GM21367 (cell line): ENCODE measurements around the gene WDFY2.
A peak's percentile ranks its signal among the peaks of the same experiment; 100 is the strongest.
"Not testable (repeated sequence)": the region's sequence is repeated elsewhere in the genome, so short reads cannot be mapped to it uniquely, and the experiment has no call there.

Experiments
- ATAC-seq: cut with Tn5 transposase; IDR thresholded peaks from one replicate; pipeline ENCODE4 v1.9.1; 2021; ENCODE audit not compliant: unreplicated experiment

Gene WDFY2

DNA sequence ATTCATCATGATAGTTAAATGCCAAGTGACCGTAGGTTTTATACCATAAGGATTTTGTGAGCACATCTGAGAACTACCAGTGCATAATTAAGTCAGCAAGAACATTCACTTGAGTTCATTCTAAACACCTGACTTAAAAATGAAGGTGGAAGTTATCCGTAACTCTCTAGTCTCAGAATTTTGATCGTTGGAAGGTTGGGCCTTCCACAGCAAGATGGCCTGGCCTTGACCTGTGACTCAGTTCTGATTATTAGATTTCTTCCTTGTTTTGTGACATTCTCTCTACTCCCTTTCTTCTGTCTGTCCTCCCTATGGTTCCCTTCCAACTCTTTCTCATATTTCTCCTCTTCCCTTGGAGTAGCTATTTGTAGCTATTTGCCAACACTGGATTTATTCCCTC lies 20.0 kb upstream of the WDFY2 start:
- no peak for ATAC-seq

DNA sequence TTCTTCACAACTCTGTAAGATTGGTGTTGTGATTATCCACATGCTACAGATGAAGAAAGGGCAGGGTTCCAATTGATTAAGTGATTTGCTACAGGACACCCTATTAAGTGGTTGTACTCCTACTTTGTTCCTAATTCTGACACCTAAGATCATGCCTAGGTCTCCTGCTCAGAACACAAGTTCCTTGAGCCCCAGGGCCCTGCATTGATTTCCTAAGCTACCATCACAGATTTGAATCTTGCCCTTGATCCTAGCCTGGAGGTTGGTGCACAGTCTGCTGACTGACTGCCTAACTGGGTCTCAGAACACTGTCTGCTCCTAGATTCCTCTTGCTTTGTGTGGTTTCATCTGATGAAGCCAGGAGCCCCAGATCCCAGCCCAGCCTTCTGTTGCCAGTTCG lies 19.6 kb upstream of the WDFY2 start:
- no peak for ATAC-seq

DNA sequence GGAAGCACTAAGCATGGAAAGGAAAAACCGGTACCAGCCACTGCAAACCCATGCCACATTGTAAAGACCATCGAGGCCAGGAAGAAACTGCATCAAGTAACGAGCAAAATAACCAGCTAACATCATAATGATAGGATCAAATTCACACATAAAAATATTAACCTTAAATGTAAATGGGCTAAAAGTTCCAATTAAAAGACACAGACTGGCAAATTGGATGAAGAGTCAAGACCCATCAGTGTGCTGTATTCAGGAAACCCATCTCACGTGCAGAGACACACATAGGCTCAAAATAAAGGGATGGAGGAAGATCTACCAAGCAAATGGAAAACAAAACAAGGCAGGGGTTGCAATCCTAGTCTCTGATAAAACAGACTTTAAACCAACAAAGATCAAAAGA lies 15.3 kb upstream of the WDFY2 start:
- not testable (repeated sequence) for ATAC-seq

DNA sequence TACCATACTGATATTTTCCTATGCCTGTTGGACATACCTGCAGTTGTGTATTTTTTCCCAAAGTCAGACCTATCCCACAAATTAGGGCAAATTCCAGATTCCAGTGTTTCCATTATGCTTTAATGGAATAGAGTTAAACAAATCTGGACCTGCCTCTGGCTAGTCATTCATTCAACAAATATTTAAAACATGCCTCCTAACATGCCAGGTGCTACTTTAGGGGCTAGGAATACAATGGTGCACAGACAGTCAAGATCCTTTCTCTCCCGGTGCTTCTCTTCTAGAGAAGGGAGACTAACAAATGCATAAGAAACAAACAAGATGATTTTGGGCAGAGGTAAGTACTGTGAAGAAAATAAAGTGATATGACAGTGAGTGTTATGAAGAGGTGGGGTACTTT lies 7.5 kb upstream of the WDFY2 start:
- no peak for ATAC-seq

DNA sequence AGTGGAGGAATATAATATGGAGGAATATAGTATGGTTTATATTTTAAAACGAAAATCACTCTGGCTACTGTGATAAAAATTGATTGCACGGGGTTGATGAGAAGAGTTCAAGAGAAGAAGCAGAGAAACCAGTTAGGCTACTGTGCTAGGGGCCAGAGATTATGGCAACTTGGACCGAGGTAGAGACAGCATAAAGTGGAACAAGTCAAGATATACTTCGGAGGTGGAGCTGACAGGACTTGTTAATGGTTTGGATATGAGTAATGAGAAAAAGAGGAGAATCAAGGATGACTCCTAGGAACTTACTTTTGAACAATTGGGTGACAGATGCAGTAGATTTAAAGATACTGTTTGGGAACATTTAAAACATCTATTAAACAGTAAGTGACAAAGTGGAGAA lies 6.6 kb upstream of the WDFY2 start:
- ATAC-seq, result no peak

DNA sequence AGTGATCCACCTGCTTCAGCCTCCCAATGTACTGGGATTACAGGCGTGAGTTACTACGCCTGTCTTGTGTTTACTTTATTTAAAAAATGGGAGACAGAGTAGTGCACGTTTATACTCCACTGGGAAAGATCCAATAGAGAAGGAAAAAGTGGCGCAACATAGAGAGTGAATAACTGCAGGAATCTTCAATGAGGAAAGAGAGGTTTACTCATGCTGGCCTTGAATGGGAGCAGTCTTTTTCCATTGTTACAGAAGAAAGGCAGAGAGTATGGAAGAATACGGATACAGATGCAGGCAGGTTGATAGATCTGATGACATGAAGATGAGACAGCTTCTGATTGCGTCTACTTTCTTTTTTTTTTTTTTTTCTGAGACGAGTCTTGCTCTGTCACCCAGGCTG lies 4.6 kb upstream of the WDFY2 start:
- no peak for ATAC-seq

DNA sequence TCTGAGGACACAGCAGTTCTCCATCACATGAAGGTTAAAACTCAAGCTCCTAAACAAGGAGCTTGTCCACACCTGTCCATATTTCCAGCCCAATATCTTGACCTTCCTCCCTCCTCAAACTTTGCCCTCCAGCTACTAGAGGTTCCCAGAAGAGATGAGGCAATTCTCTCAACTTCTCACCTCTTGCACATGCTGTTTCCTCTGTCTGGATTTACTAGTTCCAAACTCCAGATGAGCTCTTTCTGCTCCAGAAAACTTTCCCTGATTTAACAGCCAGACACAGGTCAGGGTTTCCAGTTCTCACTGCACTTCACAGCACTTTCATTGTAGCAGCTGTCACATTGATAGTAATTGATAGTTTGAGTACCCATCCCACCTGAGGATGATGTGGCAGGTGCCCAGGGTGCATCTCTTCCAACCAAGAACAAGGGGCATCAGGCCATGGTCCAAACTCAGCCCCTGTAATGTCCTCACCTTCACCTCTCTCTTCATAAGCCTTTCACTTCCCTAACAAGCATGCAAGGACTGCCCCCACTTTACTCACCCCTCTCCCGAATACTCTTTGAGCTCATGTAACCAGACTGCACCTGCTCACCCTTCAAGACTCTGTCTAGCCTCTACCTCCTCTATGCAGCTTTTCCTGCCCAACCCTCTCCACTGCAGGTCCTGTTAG lies 3.0 kb upstream of the WDFY2 start:
- no peak for ATAC-seq

DNA sequence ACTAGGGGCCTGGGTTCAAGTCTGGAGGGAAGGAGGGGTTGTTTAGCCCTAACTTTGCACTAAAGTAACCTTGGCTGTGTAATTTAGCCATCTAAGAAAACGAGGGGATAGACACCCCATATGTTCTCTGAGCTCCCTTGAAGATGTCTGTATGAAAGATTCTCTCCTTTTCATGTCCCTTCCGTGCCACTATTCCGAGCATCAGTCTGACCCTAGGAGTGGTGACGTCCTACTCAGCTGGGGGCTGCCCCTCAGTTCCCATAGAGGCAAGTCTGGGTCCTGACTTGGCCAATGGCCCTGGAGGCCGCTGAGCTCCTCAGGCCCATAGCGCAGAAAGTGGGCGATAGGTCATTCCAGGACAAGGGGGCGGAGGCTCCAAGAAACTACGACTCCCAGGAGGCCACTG lies 790 bp upstream of the WDFY2 start:
- no peak for ATAC-seq

DNA sequence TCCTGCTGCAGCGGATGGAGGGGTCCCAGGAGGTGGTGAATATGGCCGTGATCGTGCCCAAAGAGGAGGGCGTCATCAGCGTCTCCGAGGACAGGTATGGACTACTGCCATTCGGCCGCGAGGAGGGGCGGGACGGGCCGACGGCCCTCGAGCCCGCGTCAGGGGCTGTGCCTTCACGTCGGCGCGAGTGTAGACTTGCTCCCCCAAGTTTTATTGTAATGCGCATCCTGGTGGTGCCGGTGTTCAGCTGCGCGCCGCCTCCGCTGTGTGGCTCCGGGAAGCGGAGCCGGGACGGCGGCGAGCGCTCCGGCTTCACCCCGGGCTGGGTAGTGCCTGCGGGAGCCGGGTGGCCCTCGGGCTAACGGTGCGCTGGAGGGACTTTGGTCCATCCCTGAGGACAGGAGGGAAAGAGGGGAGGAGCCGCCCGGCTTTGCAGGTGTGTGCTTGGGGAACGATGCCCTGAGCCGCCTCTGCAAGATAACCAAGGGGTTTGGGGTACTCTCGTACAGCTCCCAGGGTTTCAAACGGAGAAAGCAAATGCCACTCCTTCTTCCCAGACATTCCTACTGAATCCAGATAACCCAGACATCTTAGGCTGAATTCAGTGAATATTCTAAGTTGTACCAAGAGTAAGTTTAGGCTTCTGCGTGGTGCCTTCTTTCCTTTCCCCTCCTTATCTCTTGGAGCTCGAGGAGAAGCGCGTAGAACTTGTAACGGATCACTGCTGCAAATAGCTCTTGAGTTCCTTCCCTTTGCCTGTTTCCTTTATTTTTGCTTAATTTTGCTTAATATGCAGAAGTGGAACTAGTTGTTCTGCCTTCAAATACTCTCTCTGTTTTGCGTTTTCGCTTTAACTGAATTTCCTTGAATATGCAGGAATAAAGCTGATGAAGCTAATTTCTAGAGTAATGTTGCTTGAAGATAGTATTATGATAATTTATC lies 740 bp downstream of the WDFY2 start:
- peak; percentile 25 for ATAC-seq

DNA sequence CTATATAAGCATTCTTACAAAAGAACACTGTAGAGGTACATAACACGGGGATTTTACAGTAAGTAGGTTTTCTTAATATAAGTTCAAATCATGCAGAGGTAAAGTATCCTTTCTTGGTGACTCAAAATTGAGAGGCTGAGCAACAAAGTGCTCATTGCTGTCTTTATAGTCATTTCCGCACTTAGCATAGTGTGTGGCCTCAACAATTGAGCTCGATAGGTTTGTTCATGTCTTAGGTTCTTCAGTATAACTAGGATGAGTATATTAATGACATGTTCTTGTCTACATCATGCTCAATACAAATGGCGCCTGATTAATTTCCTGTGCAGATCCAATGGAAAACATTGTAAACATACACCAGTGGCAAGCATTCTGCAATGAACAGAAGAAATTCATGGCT lies 1.4 kb downstream of the WDFY2 start:
- no peak for ATAC-seq

DNA sequence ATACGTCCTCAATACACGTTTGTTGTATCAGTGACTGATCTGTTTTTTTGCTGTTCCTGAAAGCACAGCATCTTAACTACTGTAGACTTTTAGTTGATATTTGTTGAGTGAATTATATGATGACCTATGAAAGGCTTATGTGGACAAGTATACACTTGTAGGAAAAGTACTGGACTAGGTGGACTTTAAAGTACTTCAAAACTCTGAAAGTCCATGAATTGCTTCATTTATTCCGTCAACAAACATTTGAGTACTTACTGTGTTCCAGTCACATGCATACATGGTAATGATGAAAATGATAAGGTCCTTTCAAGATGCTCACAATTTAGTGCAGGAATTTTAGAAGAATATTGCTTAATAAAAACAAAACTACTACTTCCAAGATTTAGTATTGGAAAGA lies 3.1 kb downstream of the WDFY2 start:
- no peak for ATAC-seq

DNA sequence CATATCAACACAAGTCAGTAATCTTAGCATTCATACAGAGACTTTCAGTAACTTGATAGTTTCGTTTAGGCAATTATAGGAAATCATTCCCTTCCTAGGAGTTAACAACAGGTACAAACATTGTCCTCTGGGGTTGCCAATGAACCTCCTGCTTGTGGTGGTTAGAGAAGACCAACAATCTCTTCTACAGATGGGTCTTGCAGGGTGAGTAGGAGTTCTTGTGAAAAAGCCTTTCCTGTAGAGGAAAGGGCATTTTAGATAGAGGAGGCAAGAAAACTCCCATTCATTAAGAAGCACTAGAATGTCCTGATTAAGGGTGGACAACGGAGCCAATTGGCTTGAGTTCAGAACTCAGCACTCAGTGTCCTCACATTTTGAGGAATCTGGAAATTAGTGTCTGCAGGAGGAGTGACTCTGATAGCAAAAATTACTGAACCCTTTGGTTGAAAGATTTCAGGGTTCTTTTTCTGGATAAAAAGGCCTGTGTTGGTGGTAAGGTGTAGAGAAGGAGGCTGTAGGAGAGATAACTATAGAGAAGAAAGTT lies 4.2 kb downstream of the WDFY2 start:
- ATAC-seq, result no peak

DNA sequence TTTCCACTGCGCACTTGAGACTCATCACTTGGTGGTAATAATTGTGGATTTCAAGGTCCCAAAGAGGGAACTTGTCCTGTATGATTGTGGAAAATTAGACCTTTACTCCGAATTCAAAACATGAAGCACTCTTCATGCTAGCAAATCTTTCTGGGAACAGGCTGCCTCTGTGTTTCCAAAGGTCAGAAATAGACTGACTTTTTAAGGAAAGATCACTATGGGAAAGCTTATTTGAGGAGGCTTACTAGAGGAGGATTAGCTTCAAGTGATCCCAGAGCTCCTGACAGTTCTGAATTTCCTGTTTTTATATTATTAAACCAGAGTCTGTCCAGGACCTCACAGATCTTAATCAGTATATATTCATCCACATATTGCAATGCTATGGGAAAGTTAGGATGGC lies 5.5 kb downstream of the WDFY2 start:
- no peak for ATAC-seq

DNA sequence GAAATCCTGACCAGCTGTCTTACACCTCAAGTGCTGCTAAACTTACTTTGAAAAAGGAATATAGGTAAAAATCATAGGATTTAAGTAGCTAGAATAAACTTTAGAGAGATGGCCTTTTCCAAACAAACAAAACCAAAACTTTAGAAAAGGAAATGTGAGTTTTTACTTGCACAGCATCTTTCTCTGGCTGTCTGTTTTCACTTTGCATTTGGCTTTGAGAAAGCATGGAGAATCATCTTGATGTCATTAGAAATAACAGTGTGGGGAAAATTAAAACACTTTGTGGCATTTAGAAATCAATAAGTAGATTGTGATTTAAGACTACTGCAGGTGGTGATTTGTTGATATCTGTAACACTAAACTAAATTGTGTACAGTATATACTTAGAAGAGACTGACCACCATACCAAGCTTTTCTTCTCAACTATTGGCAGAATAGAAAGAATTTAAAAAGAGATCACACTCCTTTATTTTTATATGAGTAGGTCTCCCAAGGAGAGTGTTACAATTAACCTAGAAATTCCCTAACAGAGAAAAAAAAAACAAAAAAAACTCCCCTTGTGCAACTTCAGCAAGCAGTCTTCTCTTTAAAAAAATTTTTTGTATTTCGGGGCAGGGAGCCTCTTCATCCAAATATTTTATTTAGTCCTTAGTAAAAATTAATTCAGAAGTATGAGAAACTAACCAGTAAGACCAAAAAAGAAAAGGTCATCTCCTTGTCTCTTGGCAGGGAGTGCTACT lies 6.1 kb downstream of the WDFY2 start:
- ATAC-seq, result no peak

DNA sequence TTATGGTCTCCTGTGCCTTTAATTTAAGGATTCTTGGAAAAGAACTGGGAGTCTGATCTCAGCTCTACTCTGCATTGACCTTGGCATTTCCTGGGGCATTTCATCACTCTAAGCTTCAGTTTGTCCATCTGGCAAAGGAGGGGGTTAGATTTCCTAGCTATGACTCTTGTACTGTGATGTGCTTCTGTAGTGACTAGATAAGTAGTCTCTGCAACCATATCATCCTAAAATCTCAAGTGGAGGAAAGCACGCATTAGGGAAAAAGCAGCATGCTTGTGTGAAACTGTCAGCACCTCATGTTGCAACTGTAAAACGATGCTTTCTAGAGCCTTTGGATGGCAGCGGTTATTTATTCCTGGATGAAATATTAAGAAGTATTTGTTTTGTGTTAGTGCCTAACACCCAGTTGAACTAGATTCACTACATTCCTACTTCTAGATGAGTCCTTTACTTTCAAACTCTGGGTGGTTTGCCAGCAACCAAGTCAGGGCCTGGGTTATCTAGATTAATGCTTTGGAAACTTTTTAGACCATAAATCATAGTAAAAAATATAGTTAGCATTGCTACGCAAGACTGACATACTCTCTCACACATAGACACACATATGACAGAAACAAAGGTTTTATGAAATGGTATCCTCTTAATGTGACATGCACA lies 6.8 kb downstream of the WDFY2 start:
- no peak for ATAC-seq

DNA sequence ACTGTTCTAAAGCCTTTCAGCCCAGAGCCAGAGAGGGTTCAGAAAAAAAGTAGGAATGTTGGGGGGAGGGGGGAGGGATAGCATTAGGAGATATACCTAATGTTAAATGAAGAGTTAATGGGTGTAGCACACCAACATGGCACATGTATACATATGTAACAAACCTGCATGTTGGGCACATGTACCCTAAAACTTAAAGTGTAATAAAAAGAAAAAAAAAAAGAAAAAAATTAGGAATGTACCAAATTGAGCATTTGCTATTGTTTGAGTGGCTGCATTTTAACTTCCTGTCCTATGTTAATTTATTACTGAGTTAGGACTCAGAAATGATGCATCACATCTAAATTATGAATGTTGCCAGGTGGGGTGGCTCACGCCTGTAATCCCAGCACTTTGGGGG lies 7.7 kb downstream of the WDFY2 start:
- ATAC-seq, result not testable (repeated sequence)

DNA sequence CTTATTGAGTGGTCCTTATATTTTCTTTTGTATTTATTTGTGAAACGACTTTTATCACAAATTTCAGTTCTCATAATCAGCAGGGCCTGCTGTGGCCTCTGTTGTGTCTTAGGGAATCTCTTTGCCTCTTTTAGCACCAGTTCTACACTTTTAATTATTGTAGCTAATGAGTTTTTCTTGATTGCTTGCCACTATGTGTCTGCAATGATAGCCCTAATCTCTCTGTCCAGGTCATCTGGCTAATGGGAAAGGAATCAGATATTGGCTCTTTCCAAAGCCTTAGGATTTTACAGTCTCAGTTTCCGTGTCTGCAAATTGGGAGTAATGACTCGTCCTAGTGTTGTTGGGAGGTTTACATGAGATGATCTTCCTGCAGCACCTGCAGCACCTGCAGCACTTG lies 10.2 kb downstream of the WDFY2 start:
- ATAC-seq, result no peak

DNA sequence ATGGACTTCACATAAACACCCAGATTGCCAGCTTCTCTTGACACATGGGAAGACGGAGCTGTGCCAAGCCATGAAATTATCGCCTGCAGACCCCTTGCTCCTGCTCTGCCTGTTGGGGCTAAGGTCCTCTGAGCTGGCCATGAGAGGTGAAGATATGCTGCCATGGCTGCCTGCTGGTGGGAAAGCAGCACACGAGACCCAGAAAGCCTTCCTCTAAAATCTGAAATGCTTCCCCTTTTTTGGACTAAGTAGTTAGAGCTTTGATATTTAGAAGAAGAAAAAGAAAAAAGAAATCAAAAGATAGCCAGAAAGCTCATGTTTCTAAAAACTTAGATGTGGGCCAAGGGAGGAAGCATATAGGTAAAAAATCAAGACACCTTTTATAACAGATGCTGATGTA lies 11.2 kb downstream of the WDFY2 start:
- no peak for ATAC-seq

DNA sequence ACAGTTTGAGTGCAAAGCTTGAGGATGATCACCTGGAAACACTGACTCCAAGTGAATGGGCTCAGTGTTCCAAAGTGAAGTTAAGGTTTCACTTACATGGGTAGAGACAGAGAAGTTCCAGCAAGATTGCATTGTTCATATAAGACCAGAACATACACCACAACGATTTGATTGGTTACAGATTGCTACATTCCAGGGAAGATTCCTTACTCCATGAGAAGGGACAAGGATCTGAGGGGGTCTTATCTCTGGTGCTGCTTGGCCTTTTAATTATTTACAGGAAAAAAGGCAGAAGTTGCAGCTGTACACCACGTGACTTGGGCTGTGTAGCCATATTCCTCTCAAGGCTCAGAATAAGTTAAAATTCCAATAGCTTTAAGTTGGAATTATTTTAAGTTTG lies 12.3 kb downstream of the WDFY2 start:
- no peak for ATAC-seq

DNA sequence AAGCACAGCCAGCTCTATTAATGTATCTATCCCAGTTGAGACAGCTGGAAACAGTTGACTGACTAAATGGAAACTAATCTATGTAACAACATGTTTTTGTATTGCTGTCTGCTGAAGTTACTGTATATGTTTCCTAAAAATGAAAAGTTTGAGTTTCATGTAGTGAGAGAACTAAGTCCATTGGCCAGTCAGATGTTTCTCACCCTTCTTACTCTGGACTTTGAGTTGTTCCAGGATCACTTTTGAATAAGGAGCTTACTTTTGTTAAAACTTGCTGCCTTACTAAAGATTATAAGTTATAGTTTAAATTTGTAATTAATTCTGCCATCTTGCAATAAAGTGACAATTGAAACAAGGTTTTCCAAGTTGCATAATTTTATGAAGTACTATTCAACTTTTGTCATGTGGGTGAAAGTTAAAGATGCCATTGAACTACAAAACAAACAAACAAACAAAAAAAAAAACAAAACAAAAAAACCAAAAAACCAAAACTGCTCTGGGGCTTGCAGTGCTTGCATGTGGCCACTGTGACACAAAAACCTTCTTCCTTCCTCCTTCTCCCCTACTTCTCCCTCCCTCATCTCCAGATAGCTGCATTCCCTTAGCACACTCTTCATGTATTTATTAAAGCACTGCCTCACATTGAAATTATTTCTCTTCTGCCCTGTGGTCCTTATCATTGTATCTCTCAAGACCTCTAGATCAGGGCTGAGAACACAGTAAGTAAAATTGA lies 15.3 kb downstream of the WDFY2 start:
- no peak for ATAC-seq
